GM23338 (cell line): ENCODE results near the gene IL10. TPM values are rescaled to one million over a fixed set of nuclear protein-coding genes. Genes with fewer than 3 reads are reported as not detected.
A peak's percentile ranks its signal among the peaks of the same experiment; 100 is the strongest.

Source experiments
- ATAC-seq: fragments of 200-7000 bp; cut with Tn5 transposase; 3 replicates; pipeline ENCODE4 v1.9.1; 2020
- DNase-seq: peaks from one replicate; pipeline ENCODE4 v3.0.0-alpha.2; 2015; ENCODE audit warnings: low spot score
- H2AFZ ChIP-seq: fragments of 200-600 bp; sonication (generic); 2 replicates; pipeline ENCODE4 v1.8.0; 2016; ENCODE audit warnings: antibody characterized with exemption, mild to moderate bottlenecking, moderate library complexity
- H3F3A ChIP-seq: fragments of 200-600 bp; sonication (generic); replicated peaks from 2 replicates; pipeline ENCODE4 v1.8.0; 2017; ENCODE audit warnings: antibody characterized with exemption, mixed run types, low read depth
- H3K27ac ChIP-seq: fragments of 200-600 bp; sonication (generic); 2 replicates; pipeline ENCODE4 v1.6.1; 2016; ENCODE audit warnings: low read depth
- H3K27me3 ChIP-seq: fragments of 200-600 bp; sonication (generic); 2 replicates; pipeline ENCODE4 v1.8.0; 2016; ENCODE audit warnings: mild to moderate bottlenecking, mixed run types, moderate library complexity; ENCODE audit not compliant: insufficient read depth
- H3K36me3 ChIP-seq: fragments of 200-600 bp; sonication (generic); 2 replicates; pipeline ENCODE4 v1.8.0; 2016; ENCODE audit warnings: mild to moderate bottlenecking; ENCODE audit not compliant: insufficient read depth
- H3K4me1 ChIP-seq: fragments of 200-600 bp; sonication (generic); 2 replicates; pipeline ENCODE4 v1.8.0; 2016; ENCODE audit warnings: mild to moderate bottlenecking, moderate library complexity; ENCODE audit not compliant: insufficient read depth
- H3K4me2 ChIP-seq: fragments of 200-600 bp; sonication (generic); 2 replicates; pipeline ENCODE4 v1.7.1; 2017; ENCODE audit warnings: mixed run types
- H3K4me3 ChIP-seq: fragments of 200-600 bp; sonication (generic); 2 replicates; pipeline ENCODE4 v1.6.1; 2016; ENCODE audit warnings: mixed run types
- H3K79me2 ChIP-seq: fragments of 200-600 bp; sonication (generic); replicated peaks from 2 replicates; pipeline ENCODE4 v1.8.0; 2017; ENCODE audit warnings: mild to moderate bottlenecking; ENCODE audit not compliant: insufficient read depth
- H3K9me2 ChIP-seq: fragments of 200-600 bp; sonication (generic); 2 replicates; pipeline ENCODE4 v1.8.0; 2017; ENCODE audit not compliant: insufficient read depth
- H4K20me1 ChIP-seq: fragments of 200-600 bp; sonication (generic); replicated peaks from 2 replicates; pipeline ENCODE4 v1.8.0; 2017; ENCODE audit warnings: mild to moderate bottlenecking; ENCODE audit not compliant: insufficient read depth
- H3K27ac Mint-ChIP-seq: 2 replicates; pipeline ENCODE4 v1.8.0; 2020; ENCODE audit warnings: inconsistent platforms, mild to moderate bottlenecking, moderate library complexity, mixed read lengths
- H3K27me3 Mint-ChIP-seq: 3 replicates; pipeline ENCODE4 v1.8.0; 2022; ENCODE audit warnings: low read depth, mild to moderate bottlenecking, moderate library complexity, mixed read lengths, inconsistent platforms; ENCODE audit not compliant: insufficient read depth, poor library complexity
- H3K36me3 Mint-ChIP-seq: 3 replicates; pipeline ENCODE4 v1.8.0; 2021; ENCODE audit warnings: low read depth, mild to moderate bottlenecking, inconsistent platforms, moderate library complexity, mixed read lengths
- H3K4me1 Mint-ChIP-seq: 3 replicates; pipeline ENCODE4 v1.8.0; 2020; ENCODE audit warnings: mild to moderate bottlenecking, inconsistent platforms, mixed read lengths
- H3K4me3 Mint-ChIP-seq: 3 replicates; pipeline ENCODE4 v1.8.0; 2021; ENCODE audit warnings: moderate library complexity, mild to moderate bottlenecking, inconsistent platforms, mixed read lengths
- H3K9me3 Mint-ChIP-seq: 3 replicates; pipeline ENCODE4 v1.8.0; 2020; ENCODE audit warnings: moderate library complexity, mild to moderate bottlenecking, inconsistent platforms, mixed read lengths
- ETS1 ChIP-seq: IDR thresholded peaks from 2 replicates; pipeline ENCODE4 v1.6.1; 2016; ENCODE audit warnings: antibody characterized with exemption
- EZH2 ChIP-seq: fragments of 200-600 bp; sonication (generic); IDR thresholded peaks from one replicate; pipeline ENCODE4 v1.8.0; 2017; ENCODE audit warnings: antibody characterized with exemption, mild to moderate bottlenecking, low read depth; ENCODE audit not compliant: unreplicated experiment
- EZH2phosphoT487 ChIP-seq: fragments of 200-600 bp; sonication (generic); IDR thresholded peaks from one replicate; pipeline ENCODE4 v1.8.1; 2018; ENCODE audit warnings: antibody characterized with exemption; ENCODE audit not compliant: unreplicated experiment
- JUNB ChIP-seq: IDR thresholded peaks from one replicate; pipeline ENCODE4 v1.6.1; 2016; ENCODE audit warnings: antibody characterized with exemption; ENCODE audit not compliant: unreplicated experiment
- NANOG ChIP-seq: IDR thresholded peaks from 2 replicates; pipeline ENCODE4 v1.6.1; 2016; ENCODE audit warnings: antibody characterized with exemption, borderline replicate concordance
- ZNF462 ChIP-seq: fragments of 250-450 bp; sonication (Bioruptor Pico); IDR thresholded peaks from 2 replicates; pipeline ENCODE4 v1.5.0; 2020; ENCODE audit warnings: mild to moderate bottlenecking, moderate library complexity
- polyA plus RNA-seq: library from polyadenylated mRNA; unstranded; fragments of >200 nt; fragmentation: Nextera tagmentation; extraction: Ambion mirVana; gene quantifications from 2 replicates; pipeline ENCODE4 v1.2.1, GENCODE V29; 2016
- total RNA-seq: library from RNA; depleted of rRNA; stranded (reverse); fragments of >200 nt; shearing (Covaris generic); gene quantifications from 2 replicates; pipeline ENCODE4 v1.2.3, GENCODE V29; 2014

The IL10 gene
- total and polyA plus RNA-seq, 2 experiments from 2014 or later: not detected

GRCh38 chr1:206770531-206771337, 1.6 kb downstream of the IL10 start, which contains the start of gene IL19:
IL19 (plus strand) TSS chr1:206770773; CDS start chr1:206836663, 65,890 bp downstream.
- Histone ChIP-seq H2AFZ (peak within 1 kb of the TSS; percentile 43), H3K27me3 (no peaks in the 10 kb centered on the region), H3K79me2 (no peaks in the 10 kb centered on the region), H3K9me2 (no peaks in the 10 kb centered on the region; the same call in 1 of the 2 replicates), H3F3A (no peaks in the 10 kb centered on the region), H3K4me1 (peaks cover 16% of the 10 kb centered on the region; the same call in 1 of the 2 replicates), H3K4me3 (no peak within 1 kb of the TSS), H3K36me3 (no peaks in the 10 kb centered on the region), H4K20me1 (no peaks in the 10 kb centered on the region), H3K4me2 (no peak within 1 kb of the TSS), H3K27ac (no peak within 1 kb of the TSS)
- peak; percentile 5 for DNase-seq
- no peak within 1 kb of the TSS for H3K27ac Mint-ChIP-seq
- H3K4me3 Mint-ChIP-seq: no peak within 1 kb of the TSS
- ATAC-seq: peak; percentile 48
- H3K4me1 Mint-ChIP-seq: peaks cover 27% of the 10 kb centered on the region
- TF ChIP-seq EZH2phosphoT487 (no peak), JUNB (no peak), ETS1 (no peak), NANOG (no peak), ZNF462 (CRISPR knock-in tag) (no peak), EZH2 (no peak)
- no peaks in the 10 kb centered on the region for H3K9me3 Mint-ChIP-seq
- H3K27me3 Mint-ChIP-seq: peaks cover 10% of the 10 kb centered on the region
- H3K36me3 Mint-ChIP-seq: no peaks in the 10 kb centered on the region
